Colonic mucosa (tissue), 4 donors: Measurements from ENCODE around the gene C1orf216. TPM values are rescaled to one million over a fixed set of nuclear protein-coding genes. Genes with fewer than 3 reads are reported as not detected.

ENCODE experiments used
- DNase-seq: peaks from one replicate; pipeline ENCODE4 v3.0.0-alpha.2; 2020
- H3K27ac ChIP-seq: fragments of 200-600 bp; one replicate; pipeline ENCODE4 v1.8.0; 2021
- H3K27me3 ChIP-seq: fragments of 200-600 bp; one replicate; pipeline ENCODE4 v1.8.0; 2021
- H3K36me3 ChIP-seq: fragments of 200-600 bp; one replicate; pipeline ENCODE4 v1.8.0; 2021
- H3K4me1 ChIP-seq: fragments of 200-600 bp; one replicate; pipeline ENCODE4 v1.8.0; 2021; ENCODE audit warnings: mild to moderate bottlenecking
- H3K4me3 ChIP-seq: fragments of 200-600 bp; one replicate; pipeline ENCODE4 v1.8.0; 2021
- H3K9ac ChIP-seq, 2 donors: one replicate each; pipeline ENCODE4 v1.7.0; 2013; ENCODE audit warnings: control low read depth in 2 of 2, low read depth in 2 of 2, low read length in 2 of 2
- H3K9me3 ChIP-seq: fragments of 200-600 bp; one replicate; pipeline ENCODE4 v1.8.0; 2021
- intact Hi-C: fragments of 100-400 bp; cut with DNase I; formaldehyde crosslinking; loops from one replicate; pipeline ENCODE4 v1.14.1; 2022
- total RNA-seq, 2 donors: library from RNA; stranded (reverse); fragmentation: NEBNext Ultra II Directional in 1 of 2; extraction: Animal tissue kit (Norgen Biotek cat#: 25700) in 1 of 2; gene quantifications; one replicate each; pipeline ENCODE4 v1.2.1, GENCODE V29; 2021
- TF ChIP-seq, protein P1 (sequence below): fragments of 200-600 bp; IDR thresholded peaks from one replicate; pipeline ENCODE4 v1.8.0; 2022; ENCODE audit warnings: antibody characterized with exemption, mild to moderate bottlenecking
- donor health status: healthy.
- donor health status: DM: no; HTN: no; CAD: no.
- donor health status: DM: no; HTN: no; CAD: no.

The C1orf216 gene
- total RNA-seq, 2 donors from 2014 or later, result 2.9 to 4.2 TPM

GRCh38 chr1:35680271-35680670 is 38.4 kb downstream of the C1orf216 start:
- H3K4me3 ChIP-seq, result no peak overlapping the region
- intact Hi-C loops, result no loop called here
- no peaks in the 10 kb centered on the region for H3K36me3 ChIP-seq
- no peak for DNase-seq
- no peaks in the 10 kb centered on the region for H3K9me3 ChIP-seq
- H3K4me1 ChIP-seq, result no peaks in the 10 kb centered on the region
- no peaks in the 10 kb centered on the region for H3K27me3 ChIP-seq
- TF ChIP-seq, protein P1, sequence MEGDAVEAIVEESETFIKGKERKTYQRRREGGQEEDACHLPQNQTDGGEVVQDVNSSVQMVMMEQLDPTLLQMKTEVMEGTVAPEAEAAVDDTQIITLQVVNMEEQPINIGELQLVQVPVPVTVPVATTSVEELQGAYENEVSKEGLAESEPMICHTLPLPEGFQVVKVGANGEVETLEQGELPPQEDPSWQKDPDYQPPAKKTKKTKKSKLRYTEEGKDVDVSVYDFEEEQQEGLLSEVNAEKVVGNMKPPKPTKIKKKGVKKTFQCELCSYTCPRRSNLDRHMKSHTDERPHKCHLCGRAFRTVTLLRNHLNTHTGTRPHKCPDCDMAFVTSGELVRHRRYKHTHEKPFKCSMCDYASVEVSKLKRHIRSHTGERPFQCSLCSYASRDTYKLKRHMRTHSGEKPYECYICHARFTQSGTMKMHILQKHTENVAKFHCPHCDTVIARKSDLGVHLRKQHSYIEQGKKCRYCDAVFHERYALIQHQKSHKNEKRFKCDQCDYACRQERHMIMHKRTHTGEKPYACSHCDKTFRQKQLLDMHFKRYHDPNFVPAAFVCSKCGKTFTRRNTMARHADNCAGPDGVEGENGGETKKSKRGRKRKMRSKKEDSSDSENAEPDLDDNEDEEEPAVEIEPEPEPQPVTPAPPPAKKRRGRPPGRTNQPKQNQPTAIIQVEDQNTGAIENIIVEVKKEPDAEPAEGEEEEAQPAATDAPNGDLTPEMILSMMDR, result no peak
- H3K27ac ChIP-seq, result no peak overlapping the region
- no peak overlapping the region for H3K9ac ChIP-seq

DNA sequence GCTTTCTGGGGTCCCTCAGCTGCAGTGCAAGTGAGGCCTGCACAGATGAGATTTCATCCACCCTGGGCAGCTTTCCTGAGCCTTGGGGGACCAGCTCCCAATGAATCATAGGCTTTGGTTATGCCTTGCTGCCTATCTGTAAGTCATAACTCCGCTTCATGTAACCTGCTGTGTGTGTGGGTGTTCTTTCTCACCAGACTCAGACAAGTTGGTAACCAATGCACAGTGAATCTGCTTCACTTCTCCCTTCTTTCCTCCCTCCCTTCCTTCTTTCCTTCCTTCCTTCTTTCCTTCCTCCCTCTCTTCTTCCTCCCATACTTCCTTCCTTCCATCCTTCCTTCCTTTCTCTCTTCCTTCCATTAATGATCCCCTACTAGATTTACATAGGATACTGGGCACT is 42.9 kb downstream of the C1orf216 start:
- no peak for DNase-seq
- no peaks in the 10 kb centered on the region for H3K36me3 ChIP-seq
- TF ChIP-seq, protein P1, result no peak
- no peak overlapping the region for H3K27ac ChIP-seq
- H3K9me3 ChIP-seq, result no peaks in the 10 kb centered on the region
- H3K4me3 ChIP-seq, result no peak overlapping the region
- intact Hi-C loops, result no loop called here
- no peaks in the 10 kb centered on the region for H3K27me3 ChIP-seq
- H3K4me1 ChIP-seq, result no peaks in the 10 kb centered on the region
- H3K9ac ChIP-seq, result no peak overlapping the region

DNA sequence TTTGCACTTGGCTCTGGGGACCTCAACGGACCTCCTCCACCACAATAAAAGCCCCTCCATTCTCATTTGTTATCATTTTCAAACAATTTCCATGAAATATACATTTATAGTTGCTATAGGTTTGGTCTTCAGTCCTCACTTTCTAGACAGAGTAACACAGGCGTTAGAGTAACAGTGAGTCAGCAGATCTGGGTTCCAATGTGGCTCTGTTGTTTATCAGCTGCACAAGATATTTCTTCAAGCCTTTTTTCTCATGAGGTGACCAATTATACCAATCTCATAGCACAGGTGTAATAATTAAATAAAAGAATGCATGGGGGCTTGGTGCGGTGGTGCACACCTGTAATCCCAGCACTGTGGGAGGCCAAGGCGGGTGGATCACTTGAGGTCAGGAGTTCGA is 44.6 kb downstream of the C1orf216 start:
- H3K27ac ChIP-seq, result no peak overlapping the region
- H3K36me3 ChIP-seq, result no peaks in the 10 kb centered on the region
- H3K9ac ChIP-seq, result no peak overlapping the region
- no peak overlapping the region for H3K4me3 ChIP-seq
- no peaks in the 10 kb centered on the region for H3K9me3 ChIP-seq
- H3K27me3 ChIP-seq, result no peaks in the 10 kb centered on the region
- H3K4me1 ChIP-seq, result no peaks in the 10 kb centered on the region
- intact Hi-C loops, result no loop called here
- TF ChIP-seq, protein P1, result no peak
- no peak for DNase-seq

- no peaks in the 10 kb centered on the region for H3K36me3 ChIP-seq
- H3K4me3 ChIP-seq, result no peak overlapping the region
- H3K4me1 ChIP-seq, result no peaks in the 10 kb centered on the region
- no peaks in the 10 kb centered on the region for H3K27me3 ChIP-seq
- no peak overlapping the region for H3K9ac ChIP-seq
- TF ChIP-seq, protein P1, result no peak
- no peak overlapping the region for H3K27ac ChIP-seq
- H3K9me3 ChIP-seq, result no peaks in the 10 kb centered on the region
- intact Hi-C loops, result no loop called here
- no peak for DNase-seq
Observed at GRCh38 chr1:35672116-35672515, 46.6 kb downstream of the C1orf216 start.

DNA sequence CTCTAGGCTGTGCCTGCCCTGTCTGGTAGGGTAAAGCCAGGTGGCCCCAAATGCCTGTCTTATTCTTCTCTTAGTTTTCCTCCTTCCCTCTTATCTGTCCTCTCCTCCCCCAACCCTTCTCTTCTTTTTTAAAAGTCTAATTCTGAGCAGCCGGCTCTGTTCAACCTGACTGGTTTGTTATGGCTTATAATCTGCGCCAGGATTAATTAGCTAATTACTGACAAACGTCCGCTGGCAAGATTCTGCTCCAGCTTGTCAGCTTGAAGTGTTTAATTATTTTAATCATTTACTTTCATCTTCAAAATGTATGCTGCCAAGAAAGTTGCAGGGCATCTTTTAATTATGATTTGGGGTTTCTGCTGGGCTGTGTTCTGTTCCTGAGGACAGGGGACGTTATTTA is 50.2 kb downstream of the C1orf216 start:
- intact Hi-C loops, result no loop called here
- Histone ChIP-seq H3K9me3 (no peaks in the 10 kb centered on the region), H3K4me1 (no peaks in the 10 kb centered on the region), H3K36me3 (no peaks in the 10 kb centered on the region), H3K9ac (no peak overlapping the region), H3K4me3 (no peak overlapping the region), H3K27ac (no peak overlapping the region), H3K27me3 (no peaks in the 10 kb centered on the region)
- TF ChIP-seq, protein P1, result no peak
- no peak for DNase-seq

DNA sequence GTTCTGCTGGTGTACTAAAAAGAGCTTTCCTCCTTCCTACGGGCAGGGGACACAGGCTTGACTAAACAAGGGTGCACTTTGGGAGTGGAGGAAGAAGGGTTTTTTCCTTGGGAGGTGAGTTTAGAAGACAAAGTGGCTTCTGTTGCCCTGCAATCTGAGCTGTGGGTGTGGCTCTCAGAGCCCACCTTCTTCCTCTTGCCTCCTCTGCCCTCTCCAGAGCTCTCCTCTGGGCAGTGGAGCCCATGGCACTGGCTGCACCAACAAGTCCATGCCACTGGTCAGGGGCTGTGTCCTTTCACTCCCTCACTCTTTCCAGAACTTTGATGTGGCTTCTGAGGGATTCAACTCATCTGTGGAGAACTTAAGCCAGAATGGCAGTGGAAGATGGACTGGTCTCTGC is 51.8 kb downstream of the C1orf216 start:
- H3K9ac ChIP-seq, result no peak overlapping the region
- no peak overlapping the region for H3K4me3 ChIP-seq
- H3K4me1 ChIP-seq, result no peaks in the 10 kb centered on the region
- TF ChIP-seq, protein P1, result no peak
- no peaks in the 10 kb centered on the region for H3K27me3 ChIP-seq
- DNase-seq, result no peak
- no peaks in the 10 kb centered on the region for H3K9me3 ChIP-seq
- no peak overlapping the region for H3K27ac ChIP-seq
- intact Hi-C loops, result no loop called here
- H3K36me3 ChIP-seq, result no peaks in the 10 kb centered on the region
